Measurements from ENCODE around the gene STAG1.
"Not testable (repeated sequence)": the region's sequence is repeated elsewhere in the genome, so short reads cannot be mapped to it uniquely, and the experiment has no call there.

DNA sequence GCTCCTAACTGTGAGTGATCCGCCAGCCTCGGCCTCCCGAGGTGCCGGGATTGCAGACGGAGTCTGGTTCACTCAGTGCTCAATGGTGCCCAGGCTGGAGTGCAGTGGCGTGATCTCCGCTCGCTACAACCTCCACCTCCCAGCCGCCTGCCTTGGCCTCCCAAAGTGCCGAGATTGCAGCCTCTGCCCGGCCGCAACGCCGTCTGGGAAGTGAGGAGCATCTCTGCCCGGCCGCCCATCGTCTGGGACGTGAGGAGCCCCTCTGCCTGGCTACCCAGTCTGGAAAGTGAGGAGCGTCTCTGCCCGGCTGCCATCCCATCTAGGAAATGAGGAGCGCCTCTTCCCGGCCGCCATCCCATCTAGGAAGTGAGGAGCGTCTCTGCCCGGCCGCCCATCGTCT, 29.3 kb downstream of the STAG1 start:
- TF ChIP-seq, protein P1, sequence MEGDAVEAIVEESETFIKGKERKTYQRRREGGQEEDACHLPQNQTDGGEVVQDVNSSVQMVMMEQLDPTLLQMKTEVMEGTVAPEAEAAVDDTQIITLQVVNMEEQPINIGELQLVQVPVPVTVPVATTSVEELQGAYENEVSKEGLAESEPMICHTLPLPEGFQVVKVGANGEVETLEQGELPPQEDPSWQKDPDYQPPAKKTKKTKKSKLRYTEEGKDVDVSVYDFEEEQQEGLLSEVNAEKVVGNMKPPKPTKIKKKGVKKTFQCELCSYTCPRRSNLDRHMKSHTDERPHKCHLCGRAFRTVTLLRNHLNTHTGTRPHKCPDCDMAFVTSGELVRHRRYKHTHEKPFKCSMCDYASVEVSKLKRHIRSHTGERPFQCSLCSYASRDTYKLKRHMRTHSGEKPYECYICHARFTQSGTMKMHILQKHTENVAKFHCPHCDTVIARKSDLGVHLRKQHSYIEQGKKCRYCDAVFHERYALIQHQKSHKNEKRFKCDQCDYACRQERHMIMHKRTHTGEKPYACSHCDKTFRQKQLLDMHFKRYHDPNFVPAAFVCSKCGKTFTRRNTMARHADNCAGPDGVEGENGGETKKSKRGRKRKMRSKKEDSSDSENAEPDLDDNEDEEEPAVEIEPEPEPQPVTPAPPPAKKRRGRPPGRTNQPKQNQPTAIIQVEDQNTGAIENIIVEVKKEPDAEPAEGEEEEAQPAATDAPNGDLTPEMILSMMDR (IDR thresholded peaks at IDR 0.05; ENCODE audit: insufficient read depth, low read length, poor library complexity, severe bottlenecking) = not testable (repeated sequence)
- not testable (repeated sequence) for TF ChIP-seq EZH2phosphoT487 (conservative IDR thresholded peaks at IDR 0.05; ENCODE audit: low read length)

Measured in SU-DHL-6 (cell line).